ENCODE data around the gene CTXND1.
A peak's percentile ranks its signal among the peaks of the same experiment; 100 is the strongest.

CTXND1 gene

GRCh38 chr15:80210611-80211573, 41.1 kb downstream of the CTXND1 start:
- Mint-ChIP-seq H3K4me1 (peaks cover 7 to 16% of the 10 kb centered on the region in 2 donors), H3K27ac (no peak overlapping the region), H3K4me3 (no peak overlapping the region), H3K9me3 (peaks cover 2 to 6% of the 10 kb centered on the region in 2 donors), H3K27me3 (peaks cover 43 to 49% of the 10 kb centered on the region in 2 donors), H3K36me3 (no peaks in the 10 kb centered on the region)
- ATAC-seq (replicated peaks) (peak; percentile 85), DNase-seq (no peak)

DNA sequence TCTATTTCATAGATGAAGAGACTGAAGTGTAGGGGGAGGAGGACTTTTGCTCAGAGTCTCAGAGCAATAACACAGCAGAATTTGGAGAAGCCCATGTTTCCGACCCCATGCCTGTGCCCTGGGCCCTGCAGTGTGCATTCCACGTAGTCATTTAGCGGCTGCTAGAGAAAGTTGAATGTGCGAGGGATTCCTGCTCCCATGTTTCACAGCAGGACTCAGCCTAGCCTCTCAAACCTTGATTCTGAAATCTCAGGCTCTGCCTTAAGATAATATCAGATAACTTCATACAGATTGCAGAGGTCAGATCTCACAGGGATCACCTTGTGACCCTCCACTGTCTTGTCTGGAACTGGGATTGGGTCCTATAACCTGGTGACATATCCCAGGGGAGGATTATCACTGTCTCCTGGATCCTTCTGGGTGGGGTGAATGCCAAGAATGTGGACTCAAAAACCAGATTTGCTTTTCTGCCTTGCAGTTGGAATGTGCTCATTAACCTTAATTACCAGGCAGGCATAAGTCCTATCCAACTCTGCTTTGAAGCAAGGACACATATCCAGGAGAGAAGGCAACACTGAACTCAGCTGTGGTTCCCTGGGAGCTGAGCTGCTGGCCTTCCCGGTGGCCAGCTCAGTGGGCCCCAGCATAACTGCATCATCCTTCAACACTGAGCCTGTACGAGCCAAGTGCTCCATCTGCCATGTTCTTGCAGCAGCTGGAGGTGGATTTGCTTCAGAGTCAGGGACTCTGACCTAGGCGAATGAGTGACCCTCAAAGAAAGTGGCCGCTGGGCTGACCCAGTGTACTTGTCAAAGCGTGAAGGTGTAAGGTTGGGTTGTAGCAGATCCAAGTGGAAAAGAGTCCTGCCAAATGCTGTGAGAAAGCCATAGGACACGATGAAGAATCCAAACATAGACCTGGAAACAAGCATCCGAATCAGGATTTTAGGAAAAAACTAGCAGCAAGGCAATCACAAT, 43.0 kb downstream of the CTXND1 start:
- Mint-ChIP-seq H3K27me3 (peaks cover 44 to 54% of the 10 kb centered on the region in 2 donors), H3K4me3 (no peak overlapping the region), H3K9me3 (peaks cover 2 to 6% of the 10 kb centered on the region in 2 donors), H3K36me3 (no peaks in the 10 kb centered on the region), H3K27ac (no peak overlapping the region), H3K4me1 (peaks cover 7 to 16% of the 10 kb centered on the region in 2 donors)
- ATAC-seq (replicated peaks) (no peak), DNase-seq (no peak)

DNA sequence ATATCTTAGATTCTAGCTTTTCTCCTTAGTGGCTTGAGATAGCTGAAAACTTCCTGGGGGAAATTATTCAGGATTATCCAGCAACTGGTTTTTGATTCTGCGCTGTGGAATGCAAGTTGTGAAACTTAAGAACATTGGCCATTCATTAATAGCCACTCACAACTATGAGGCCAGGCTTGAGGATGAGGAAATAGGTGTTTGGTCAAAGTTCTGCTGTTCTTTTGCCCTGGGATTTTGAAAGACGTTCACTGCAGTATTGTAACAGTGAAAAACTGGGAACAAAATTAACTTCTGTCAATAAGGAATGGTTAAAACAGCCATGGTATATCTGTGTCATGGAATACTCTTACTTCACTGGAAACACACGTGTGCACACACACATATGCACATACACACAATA, 44.1 kb downstream of the CTXND1 start:
- Mint-ChIP-seq H3K36me3 (no peaks in the 10 kb centered on the region), H3K4me3 (no peak overlapping the region), H3K27me3 (peaks cover 44 to 46% of the 10 kb centered on the region in 2 donors), H3K4me1 (peaks cover 7 to 16% of the 10 kb centered on the region in 2 donors), H3K9me3 (no peaks in the 10 kb centered on the region), H3K27ac (no peak overlapping the region)
- no peak for DNase-seq
- ATAC-seq (replicated peaks), result no peak

GRCh38 chr15:80204231-80204630, 47.8 kb downstream of the CTXND1 start:
- Mint-ChIP-seq H3K4me1 (no peaks in the 10 kb centered on the region), H3K36me3 (no peaks in the 10 kb centered on the region), H3K27me3 (peaks cover 43 to 45% of the 10 kb centered on the region in 2 donors), H3K4me3 (no peak overlapping the region), H3K9me3 (no peaks in the 10 kb centered on the region), H3K27ac (no peak overlapping the region)
- DNase-seq (no peak), ATAC-seq (replicated peaks) (no peak)

- peaks cover 39% of the 10 kb centered on the region in 2 donors for H3K27me3 Mint-ChIP-seq
- DNase-seq (no peak), ATAC-seq (replicated peaks) (no peak)
- no peaks in the 10 kb centered on the region for H3K4me1 Mint-ChIP-seq
- H3K4me3 Mint-ChIP-seq, result no peak overlapping the region
- H3K36me3 Mint-ChIP-seq, result no peaks in the 10 kb centered on the region
- H3K27ac Mint-ChIP-seq, result no peak overlapping the region
- no peaks in the 10 kb centered on the region for H3K9me3 Mint-ChIP-seq
Observed at GRCh38 chr15:80203361-80203885, 48.6 kb downstream of the CTXND1 start.

DNA sequence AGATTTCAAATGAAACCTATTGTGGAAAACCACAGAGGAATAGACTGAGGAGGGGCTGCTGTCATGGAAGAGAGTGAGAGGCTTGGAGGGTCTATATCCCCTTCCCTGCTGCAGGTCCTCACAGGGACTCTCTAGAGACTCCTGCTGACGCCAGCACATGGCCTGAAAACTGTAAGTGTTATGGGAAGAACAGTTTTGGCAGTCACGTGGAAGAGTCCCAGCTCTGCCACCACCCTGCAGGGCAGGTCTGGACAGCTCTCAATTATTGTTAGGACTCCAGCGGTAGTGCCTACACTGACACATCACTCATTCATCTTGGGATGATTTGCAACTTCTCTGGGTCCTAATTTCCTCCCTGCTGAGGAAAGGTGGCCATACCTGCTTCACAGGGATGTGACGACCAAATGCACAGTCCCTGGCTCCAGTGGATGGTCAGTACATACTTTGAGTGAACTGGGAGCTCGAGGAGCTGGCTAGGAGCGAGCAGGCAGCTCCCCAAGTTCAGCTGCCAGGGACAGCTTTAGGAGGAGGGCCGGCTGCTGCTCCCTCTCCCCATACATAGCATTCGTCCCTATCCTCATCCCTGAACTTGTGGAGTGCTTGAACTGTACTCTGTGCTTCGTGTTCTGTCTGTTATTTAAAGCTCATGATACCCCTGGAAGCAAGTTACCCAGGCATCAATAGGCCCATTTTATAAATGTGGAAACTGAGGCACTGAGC, 49.2 kb downstream of the CTXND1 start:
- DNase-seq (no peak), ATAC-seq (replicated peaks) (no peak)
- H3K9me3 Mint-ChIP-seq, result no peaks in the 10 kb centered on the region
- H3K27ac Mint-ChIP-seq, result no peak overlapping the region
- no peaks in the 10 kb centered on the region for H3K4me1 Mint-ChIP-seq
- H3K36me3 Mint-ChIP-seq, result no peaks in the 10 kb centered on the region
- peaks cover 33 to 35% of the 10 kb centered on the region in 2 donors for H3K27me3 Mint-ChIP-seq
- H3K4me3 Mint-ChIP-seq, result no peak overlapping the region

- no peaks in the 10 kb centered on the region for H3K9me3 Mint-ChIP-seq
- H3K4me1 Mint-ChIP-seq, result no peaks in the 10 kb centered on the region
- no peak for DNase-seq
- no peaks in the 10 kb centered on the region for H3K36me3 Mint-ChIP-seq
- ATAC-seq (replicated peaks), result no peak
- H3K4me3 Mint-ChIP-seq, result no peak overlapping the region
- H3K27ac Mint-ChIP-seq, result no peak overlapping the region
- H3K27me3 Mint-ChIP-seq, result peaks cover 26 to 33% of the 10 kb centered on the region in 2 donors
Observed at GRCh38 chr15:80202016-80202315, 50.0 kb downstream of the CTXND1 start.

DNA sequence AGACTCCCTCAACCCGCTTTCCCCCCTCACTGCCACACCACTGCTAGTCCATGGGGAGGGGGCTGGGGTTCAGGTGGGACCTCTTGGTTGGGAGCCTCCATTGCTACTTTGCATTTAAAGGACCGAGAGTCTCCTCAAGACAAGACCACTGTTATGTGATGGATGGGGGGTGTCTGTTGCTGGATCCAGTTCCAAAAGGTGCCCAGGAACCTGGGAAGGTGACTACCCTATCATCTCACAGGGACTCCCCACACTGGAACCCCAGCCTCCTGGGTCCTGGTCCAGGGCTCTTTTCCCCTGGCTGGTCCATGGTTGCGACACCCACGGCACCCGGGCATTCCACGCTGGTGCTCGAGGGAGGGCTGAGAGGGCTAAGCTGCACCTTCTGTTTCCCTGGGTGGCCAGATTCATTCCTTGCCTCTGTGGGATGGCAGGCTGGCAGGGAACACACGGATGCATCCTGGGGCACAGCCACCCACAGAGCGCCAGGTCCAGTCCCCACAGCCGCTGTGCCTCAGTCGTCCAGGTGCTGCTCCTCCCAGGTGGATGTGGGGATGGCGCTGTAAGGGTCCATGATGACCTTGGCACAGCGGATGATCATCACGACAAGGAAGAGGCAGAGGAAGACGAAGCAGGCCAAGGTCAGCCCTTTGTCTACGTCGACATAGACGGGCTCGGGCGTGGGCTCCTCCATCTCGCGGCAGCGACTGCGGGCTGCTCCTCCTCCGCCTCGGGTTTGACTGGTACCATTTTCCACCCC, 50.6 kb downstream of the CTXND1 start:
- no peak overlapping the region for H3K4me3 Mint-ChIP-seq
- no peak overlapping the region for H3K27ac Mint-ChIP-seq
- H3K27me3 Mint-ChIP-seq, result peaks cover 21 to 28% of the 10 kb centered on the region in 2 donors
- ATAC-seq (replicated peaks) (no peak), DNase-seq (no peak)
- no peaks in the 10 kb centered on the region for H3K36me3 Mint-ChIP-seq
- H3K4me1 Mint-ChIP-seq, result no peaks in the 10 kb centered on the region
- H3K9me3 Mint-ChIP-seq, result no peaks in the 10 kb centered on the region

- ATAC-seq (replicated peaks), result no peak
- Mint-ChIP-seq H3K9me3 (no peaks in the 10 kb centered on the region), H3K4me1 (no peaks in the 10 kb centered on the region), H3K36me3 (no peaks in the 10 kb centered on the region), H3K27me3 (peaks cover 19 to 28% of the 10 kb centered on the region in 2 donors), H3K27ac (no peak overlapping the region), H3K4me3 (no peak overlapping the region)
- DNase-seq, result no peak
Observed at GRCh38 chr15:80199869-80200268, 52.1 kb downstream of the CTXND1 start.

- no peak overlapping the region for H3K27ac Mint-ChIP-seq
- no peaks in the 10 kb centered on the region for H3K36me3 Mint-ChIP-seq
- no peak for ATAC-seq (replicated peaks)
- H3K27me3 Mint-ChIP-seq, result peaks cover 17 to 27% of the 10 kb centered on the region in 2 donors
- DNase-seq, result no peak
- no peaks in the 10 kb centered on the region for H3K4me1 Mint-ChIP-seq
- no peak overlapping the region for H3K4me3 Mint-ChIP-seq
- no peaks in the 10 kb centered on the region for H3K9me3 Mint-ChIP-seq
Observed at GRCh38 chr15:80199366-80199765, 52.6 kb downstream of the CTXND1 start.

GRCh38 chr15:80194914-80195313, 57.1 kb downstream of the CTXND1 start:
- no peak for ATAC-seq (replicated peaks)
- H3K9me3 Mint-ChIP-seq, result no peaks in the 10 kb centered on the region
- peaks cover 9 to 14% of the 10 kb centered on the region in 2 donors for H3K27me3 Mint-ChIP-seq
- H3K27ac Mint-ChIP-seq, result no peak overlapping the region
- no peaks in the 10 kb centered on the region for H3K4me1 Mint-ChIP-seq
- H3K4me3 Mint-ChIP-seq, result no peak overlapping the region
- H3K36me3 Mint-ChIP-seq, result no peaks in the 10 kb centered on the region
- no peak for DNase-seq

GRCh38 chr15:80194186-80194585, 57.8 kb downstream of the CTXND1 start:
- peaks cover 4 to 8% of the 10 kb centered on the region in 2 donors for H3K27me3 Mint-ChIP-seq
- no peak overlapping the region for H3K27ac Mint-ChIP-seq
- no peaks in the 10 kb centered on the region for H3K36me3 Mint-ChIP-seq

GRCh38 chr15:80191897-80192595, 60.0 kb downstream of the CTXND1 start:
- Mint-ChIP-seq H3K36me3 (peaks cover 9 to 10% of the 10 kb centered on the region in 2 donors), H3K4me1 (no peaks in the 10 kb centered on the region), H3K9me3 (no peaks in the 10 kb centered on the region), H3K27ac (no peak overlapping the region), H3K4me3 (no peak overlapping the region), H3K27me3 (peaks cover 0 to 8% of the 10 kb centered on the region in 2 donors)
- ATAC-seq (replicated peaks) (no peak), DNase-seq (no peak)

More at GRCh38 chr15:80194186-80194585, 57.8 kb downstream of the CTXND1 start:
- H3K4me3 Mint-ChIP-seq, result no peak overlapping the region
- no peaks in the 10 kb centered on the region for H3K9me3 Mint-ChIP-seq
- no peak for DNase-seq
- ATAC-seq (replicated peaks), result no peak
- no peaks in the 10 kb centered on the region for H3K4me1 Mint-ChIP-seq

All from stimulated activated naive B cell treated with anti-CD40 and anti-IgM and Interleukin-4, amounts not matched to agents 10 μg/mL and 1 μg/mL and 100 μg/mL, for 72 hours (primary cell).